ENCODE measurements around the gene SCG2.

SCG2 gene

DNA sequence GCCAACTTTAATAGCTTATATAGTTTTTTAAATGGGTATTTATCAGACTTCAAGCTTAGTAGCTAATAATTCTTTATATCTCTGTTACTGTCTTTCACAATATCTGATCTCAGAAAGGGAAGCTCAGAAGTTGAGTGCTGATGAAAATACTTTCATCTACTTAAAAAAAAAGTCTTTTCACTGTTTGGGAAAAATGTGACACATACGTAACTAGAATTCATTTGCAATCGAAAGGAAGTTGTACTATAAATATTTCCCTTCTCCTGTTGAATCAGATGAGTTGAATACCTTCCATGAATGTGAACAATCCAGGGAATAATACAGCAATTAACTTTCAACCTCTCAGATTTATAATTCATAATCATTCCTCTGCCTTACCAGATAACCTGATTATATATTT lies 811 bp upstream of the SCG2 start:
- TF ChIP-seq SIN3A (IDR thresholded peaks at IDR 0.05; ENCODE audit: borderline replicate concordance, insufficient read depth, low read length): no peak
- TF ChIP-seq, protein P1, sequence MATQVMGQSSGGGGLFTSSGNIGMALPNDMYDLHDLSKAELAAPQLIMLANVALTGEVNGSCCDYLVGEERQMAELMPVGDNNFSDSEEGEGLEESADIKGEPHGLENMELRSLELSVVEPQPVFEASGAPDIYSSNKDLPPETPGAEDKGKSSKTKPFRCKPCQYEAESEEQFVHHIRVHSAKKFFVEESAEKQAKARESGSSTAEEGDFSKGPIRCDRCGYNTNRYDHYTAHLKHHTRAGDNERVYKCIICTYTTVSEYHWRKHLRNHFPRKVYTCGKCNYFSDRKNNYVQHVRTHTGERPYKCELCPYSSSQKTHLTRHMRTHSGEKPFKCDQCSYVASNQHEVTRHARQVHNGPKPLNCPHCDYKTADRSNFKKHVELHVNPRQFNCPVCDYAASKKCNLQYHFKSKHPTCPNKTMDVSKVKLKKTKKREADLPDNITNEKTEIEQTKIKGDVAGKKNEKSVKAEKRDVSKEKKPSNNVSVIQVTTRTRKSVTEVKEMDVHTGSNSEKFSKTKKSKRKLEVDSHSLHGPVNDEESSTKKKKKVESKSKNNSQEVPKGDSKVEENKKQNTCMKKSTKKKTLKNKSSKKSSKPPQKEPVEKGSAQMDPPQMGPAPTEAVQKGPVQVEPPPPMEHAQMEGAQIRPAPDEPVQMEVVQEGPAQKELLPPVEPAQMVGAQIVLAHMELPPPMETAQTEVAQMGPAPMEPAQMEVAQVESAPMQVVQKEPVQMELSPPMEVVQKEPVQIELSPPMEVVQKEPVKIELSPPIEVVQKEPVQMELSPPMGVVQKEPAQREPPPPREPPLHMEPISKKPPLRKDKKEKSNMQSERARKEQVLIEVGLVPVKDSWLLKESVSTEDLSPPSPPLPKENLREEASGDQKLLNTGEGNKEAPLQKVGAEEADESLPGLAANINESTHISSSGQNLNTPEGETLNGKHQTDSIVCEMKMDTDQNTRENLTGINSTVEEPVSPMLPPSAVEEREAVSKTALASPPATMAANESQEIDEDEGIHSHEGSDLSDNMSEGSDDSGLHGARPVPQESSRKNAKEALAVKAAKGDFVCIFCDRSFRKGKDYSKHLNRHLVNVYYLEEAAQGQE (IDR thresholded peaks at IDR 0.05; ENCODE audit: insufficient read depth in 1 of 2, low read depth in 2 of 2, low read length in 2 of 2): no peak
- TF ChIP-seq FOXP2 (optimal IDR thresholded peaks at IDR 0.05; ENCODE audit: borderline replicate concordance, extremely low read depth, extremely low read length, insufficient read depth): no peak
- TF ChIP-seq POLR2AphosphoS5 (IDR thresholded peaks at IDR 0.05; ENCODE audit: low read depth, low read length): no peak
- TF ChIP-seq TAF1 (IDR thresholded peaks at IDR 0.05; ENCODE audit: borderline replicate concordance, insufficient read depth, low read length): no peak

DNA sequence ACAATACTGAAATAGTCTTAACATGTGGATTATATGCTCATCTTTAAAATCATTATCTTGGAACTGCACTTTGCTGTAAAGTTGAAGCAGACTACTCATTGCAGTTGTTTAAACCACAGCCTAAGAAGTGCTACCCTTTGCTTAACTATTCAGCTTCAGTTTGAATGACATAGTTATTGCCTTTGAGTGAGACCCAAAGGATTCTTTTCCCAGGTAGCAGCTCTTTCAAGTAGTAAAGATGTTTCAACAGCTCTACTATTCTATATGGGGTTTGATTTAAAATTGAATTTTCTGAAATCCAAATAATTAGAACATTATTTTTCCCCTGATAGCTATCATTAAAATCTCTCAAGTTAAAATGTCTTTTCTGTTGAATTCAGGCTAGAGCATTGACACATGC lies 1.1 kb downstream of the SCG2 start:
- TF ChIP-seq FOXP2 (optimal IDR thresholded peaks at IDR 0.05; ENCODE audit: borderline replicate concordance, extremely low read depth, extremely low read length, insufficient read depth) (no peak), SIN3A (IDR thresholded peaks at IDR 0.05; ENCODE audit: borderline replicate concordance, insufficient read depth, low read length) (no peak), POLR2AphosphoS5 (IDR thresholded peaks at IDR 0.05; ENCODE audit: low read depth, low read length) (no peak), TAF1 (IDR thresholded peaks at IDR 0.05; ENCODE audit: borderline replicate concordance, insufficient read depth, low read length) (no peak)
- TF ChIP-seq, protein P1 (IDR thresholded peaks at IDR 0.05; ENCODE audit: insufficient read depth in 1 of 2, low read depth in 2 of 2, low read length in 2 of 2): no peak

DNA sequence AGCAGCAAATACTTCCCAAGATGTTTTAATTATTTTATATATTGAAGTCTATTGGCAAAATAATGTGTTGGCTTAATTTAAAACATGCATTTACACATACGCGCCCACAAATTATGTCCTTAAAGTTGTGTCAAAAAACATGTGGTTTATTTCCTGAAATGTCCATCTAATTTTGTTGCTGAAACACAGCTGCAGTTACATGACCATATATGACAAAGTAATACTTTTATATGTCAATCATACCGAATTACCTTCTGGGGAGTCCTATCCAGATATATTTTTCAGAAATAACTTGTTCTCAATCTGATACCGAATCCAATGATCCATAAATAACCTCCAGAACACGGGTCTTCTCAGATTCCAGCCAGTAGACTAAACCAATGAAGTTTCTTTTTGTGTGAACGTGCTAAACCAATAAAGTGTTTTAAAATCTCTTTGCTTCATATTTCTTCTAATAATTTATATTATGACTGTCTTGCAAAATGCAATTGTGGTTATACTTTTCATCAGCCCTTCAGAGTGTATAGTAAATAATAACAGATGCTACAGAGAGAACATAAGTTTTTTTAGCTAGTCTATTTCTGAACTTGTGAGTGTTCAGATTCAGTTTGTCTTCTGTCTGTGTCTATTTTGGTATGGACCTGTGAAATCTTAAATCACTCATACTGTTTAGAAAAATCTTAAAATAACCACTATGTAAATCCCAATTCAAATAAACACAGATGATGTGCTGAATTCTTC lies 2.4 kb downstream of the SCG2 start:
- TF ChIP-seq, protein P1 (IDR thresholded peaks at IDR 0.05; ENCODE audit: insufficient read depth in 1 of 2, low read depth in 2 of 2, low read length in 2 of 2): no peak
- TF ChIP-seq POLR2AphosphoS5 (IDR thresholded peaks at IDR 0.05; ENCODE audit: low read depth, low read length) (no peak), SIN3A (IDR thresholded peaks at IDR 0.05; ENCODE audit: borderline replicate concordance, insufficient read depth, low read length) (no peak), TAF1 (IDR thresholded peaks at IDR 0.05; ENCODE audit: borderline replicate concordance, insufficient read depth, low read length) (no peak), FOXP2 (optimal IDR thresholded peaks at IDR 0.05; ENCODE audit: borderline replicate concordance, extremely low read depth, extremely low read length, insufficient read depth) (no peak)

DNA sequence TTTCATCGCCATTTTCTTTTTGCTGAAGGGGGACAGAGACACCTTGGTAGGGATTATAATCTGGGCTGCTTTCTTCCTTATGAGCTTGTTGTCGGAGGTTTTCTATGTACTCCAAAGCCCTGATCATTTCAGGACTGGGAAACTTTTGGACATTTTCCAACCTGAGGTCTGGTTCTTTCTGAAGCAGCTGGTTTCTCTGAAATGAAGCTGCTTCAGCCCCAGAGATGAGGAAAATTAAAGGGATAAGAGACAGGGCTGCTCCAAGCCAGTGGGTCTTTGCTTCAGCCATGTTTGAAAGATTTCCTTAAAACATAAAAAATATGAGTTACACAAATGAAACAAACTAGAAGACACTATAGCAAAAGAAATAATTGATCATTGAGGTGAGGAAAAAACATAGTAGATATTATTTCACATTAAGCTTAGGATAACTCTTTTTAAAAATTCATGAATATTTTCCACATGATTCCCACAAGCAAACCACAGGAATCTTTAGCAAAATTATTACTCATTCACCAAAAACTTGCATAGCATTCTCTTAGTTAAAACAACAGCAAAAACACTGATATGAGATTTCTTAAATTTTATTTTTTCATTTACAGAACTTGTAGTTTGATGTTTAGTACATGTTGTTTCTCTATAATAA lies 3.0 kb downstream of the SCG2 start:
- no peak for TF ChIP-seq POLR2AphosphoS5 (IDR thresholded peaks at IDR 0.05; ENCODE audit: low read depth, low read length)
- TF ChIP-seq SIN3A (IDR thresholded peaks at IDR 0.05; ENCODE audit: borderline replicate concordance, insufficient read depth, low read length): no peak
- TF ChIP-seq FOXP2 (optimal IDR thresholded peaks at IDR 0.05; ENCODE audit: borderline replicate concordance, extremely low read depth, extremely low read length, insufficient read depth): no peak
- TF ChIP-seq, protein P1 (IDR thresholded peaks at IDR 0.05; ENCODE audit: insufficient read depth in 1 of 2, low read depth in 2 of 2, low read length in 2 of 2): no peak
- no peak for TF ChIP-seq TAF1 (IDR thresholded peaks at IDR 0.05; ENCODE audit: borderline replicate concordance, insufficient read depth, low read length)

All from PFSK-1 (cell line).